KOPT-K1 (cell line): ENCODE measurements around the gene REEP6.
"Not testable (repeated sequence)": the region's sequence is repeated elsewhere in the genome, so short reads cannot be mapped to it uniquely, and the experiment has no call there.

ENCODE experiments used
- H3K27ac ChIP-seq: fragments of 200-600 bp; sonication (generic); 2 replicates; pipeline ENCODE4 v1.5.1; 2016; ENCODE audit warnings: antibody characterized with exemption, mild to moderate bottlenecking, low read depth, low read length; ENCODE audit not compliant: poor library complexity, severe bottlenecking
- H3K36me3 ChIP-seq: fragments of 200-600 bp; sonication (generic); 2 replicates; pipeline ENCODE4 v1.5.1; 2017; ENCODE audit warnings: antibody characterized with exemption, mild to moderate bottlenecking, low read length, moderate library complexity; ENCODE audit not compliant: insufficient read depth
- H3K9me3 ChIP-seq: fragments of 200-600 bp; sonication (generic); 2 replicates; pipeline ENCODE4 v1.5.1; 2017; ENCODE audit warnings: antibody characterized with exemption, low read length, mild to moderate bottlenecking; ENCODE audit not compliant: insufficient read depth, poor library complexity, severe bottlenecking

REEP6 gene

DNA sequence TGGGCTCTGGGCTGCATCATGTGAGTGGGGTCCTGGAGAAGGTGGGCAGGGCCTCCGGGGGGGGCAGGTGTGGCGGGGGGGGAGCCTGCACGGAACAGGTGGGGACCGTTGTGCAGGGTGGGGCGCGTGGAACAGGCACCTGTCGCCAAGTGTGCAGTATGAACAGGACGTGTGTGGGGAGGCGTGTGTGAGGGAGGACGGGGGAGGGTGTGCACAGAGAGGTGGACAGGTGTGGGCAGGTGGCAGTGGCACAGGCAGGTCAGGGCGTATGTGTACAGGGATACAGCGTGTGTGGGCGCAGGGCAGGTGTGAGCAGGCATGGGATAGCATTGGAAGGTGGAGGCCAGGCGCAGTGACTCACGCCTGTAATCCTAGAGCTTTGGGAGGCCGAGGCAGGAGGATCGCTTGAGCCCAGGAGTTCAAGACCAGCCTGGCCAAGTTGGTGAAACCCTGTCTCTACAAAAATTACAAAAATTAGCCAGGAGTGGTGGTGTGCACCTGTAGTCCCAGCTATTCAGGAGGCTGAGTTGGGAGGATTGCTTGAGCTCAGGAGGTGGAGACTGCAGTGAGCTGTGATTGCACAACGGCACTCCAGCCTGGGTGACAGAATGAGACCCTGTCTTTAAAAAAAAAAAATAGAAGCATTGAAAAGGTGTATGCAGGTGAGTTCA, 36.1 kb downstream of the REEP6 start:
- Histone ChIP-seq H3K9me3 (no peaks in the 10 kb centered on the region), H3K27ac (no peak overlapping the region), H3K36me3 (no peaks in the 10 kb centered on the region)

DNA sequence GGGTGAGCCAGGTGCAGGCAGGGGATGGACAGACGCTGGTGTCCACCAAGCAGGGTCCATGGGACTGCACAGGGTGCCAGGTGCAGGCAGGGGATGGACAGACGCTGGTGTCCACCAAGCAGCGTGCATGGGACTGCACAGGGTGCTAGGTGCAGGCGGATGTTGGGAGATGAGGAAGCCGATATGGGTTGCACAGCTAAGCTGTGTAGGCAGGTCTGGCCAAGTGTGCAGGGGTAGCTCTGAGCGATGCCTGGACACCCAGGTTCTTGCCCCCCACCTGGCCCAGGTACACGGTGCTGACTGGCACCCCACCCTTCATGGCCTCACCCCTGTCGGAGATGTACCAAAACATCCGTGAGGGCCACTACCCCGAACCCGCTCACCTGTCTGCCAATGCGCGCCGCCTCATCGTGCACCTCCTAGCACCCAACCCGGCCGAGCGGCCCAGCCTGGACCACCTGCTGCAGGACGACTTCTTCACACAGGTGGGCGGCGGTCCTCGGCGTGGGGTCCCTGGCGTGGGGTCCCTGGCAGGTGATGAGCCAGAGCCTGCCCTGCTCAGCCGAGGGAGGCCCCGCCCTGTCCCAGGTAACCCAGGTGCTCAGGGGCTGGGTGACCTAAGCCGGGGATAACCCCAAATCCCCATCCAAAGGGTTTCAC, 36.8 kb downstream of the REEP6 start:
- Histone ChIP-seq H3K27ac (no peak overlapping the region), H3K9me3 (no peaks in the 10 kb centered on the region), H3K36me3 (no peaks in the 10 kb centered on the region)

DNA sequence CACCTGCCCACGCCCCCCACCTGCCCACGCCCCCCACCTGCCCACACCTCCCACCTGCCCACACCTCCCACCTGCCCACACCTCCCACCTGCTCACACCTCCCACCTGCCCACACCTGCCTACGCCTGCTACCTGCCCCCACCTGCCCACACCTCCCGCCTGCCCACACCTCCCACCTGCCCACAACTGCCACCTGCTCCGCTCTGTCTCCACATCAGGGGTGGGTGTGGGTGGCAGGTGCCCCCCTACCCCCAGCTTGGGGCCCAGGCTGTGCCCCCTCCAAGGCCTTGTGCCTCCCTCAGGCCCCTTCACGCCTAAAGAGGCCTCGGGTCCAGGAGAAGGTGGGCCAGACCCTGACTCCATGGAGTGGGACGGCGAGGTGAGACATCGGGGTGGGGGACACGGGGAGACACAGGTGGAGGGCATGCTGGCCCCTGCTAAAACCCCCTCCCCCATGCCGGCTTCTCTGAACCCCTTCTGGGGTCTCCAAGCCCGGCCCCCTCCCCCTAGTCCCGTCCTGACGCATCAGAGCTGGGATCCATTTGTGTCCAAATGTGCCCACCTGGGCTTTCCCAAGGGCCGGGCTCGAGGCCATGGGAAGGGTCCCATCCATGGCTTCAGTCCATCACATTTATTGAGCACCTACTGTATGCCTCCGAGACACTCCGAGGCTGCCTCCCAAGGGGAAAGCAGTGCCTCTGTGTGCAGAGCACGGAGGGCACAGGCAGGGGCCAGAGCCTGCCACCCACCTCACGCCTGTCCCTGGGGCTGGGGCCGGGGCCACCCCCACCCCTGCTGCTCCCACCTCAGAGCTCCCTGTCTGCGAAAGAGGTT, 37.8 kb downstream of the REEP6 start:
- no peaks in the 10 kb centered on the region for H3K36me3 ChIP-seq
- no peaks in the 10 kb centered on the region for H3K9me3 ChIP-seq

GRCh38 chr19:1529430-1529816, 38.4 kb downstream of the REEP6 start:
- Histone ChIP-seq H3K9me3 (no peaks in the 10 kb centered on the region), H3K36me3 (no peaks in the 10 kb centered on the region), H3K27ac (no peak overlapping the region)

More for the DNA sequence above, 37.8 kb downstream of the REEP6 start:
- no peak overlapping the region for H3K27ac ChIP-seq

DNA sequence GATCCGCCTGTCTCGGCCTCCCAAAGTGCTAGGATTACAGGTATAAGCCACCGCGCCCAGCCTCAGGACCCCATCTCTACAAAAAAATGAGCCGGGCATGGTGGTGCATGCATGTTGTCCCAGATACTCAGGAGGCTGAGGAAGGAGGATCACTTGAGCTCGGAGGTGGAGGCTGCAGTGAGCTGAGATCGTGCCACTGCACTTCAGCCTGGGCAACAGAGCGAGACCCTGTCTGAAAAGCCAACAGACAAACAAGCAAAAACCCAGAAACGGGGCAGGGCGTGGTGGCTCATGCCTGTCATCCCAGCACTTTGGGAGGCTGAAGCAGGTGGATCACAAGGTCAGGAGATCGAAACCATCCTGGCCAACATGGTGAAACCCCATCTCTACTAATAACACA, 39.9 kb downstream of the REEP6 start:
- H3K36me3 ChIP-seq, H3K27ac ChIP-seq, H3K9me3 ChIP-seq: not testable (repeated sequence)

- H3K36me3 ChIP-seq: no peaks in the 10 kb centered on the region
- H3K9me3 ChIP-seq: no peaks in the 10 kb centered on the region
Observed at GRCh38 chr19:1531587-1531986, 40.6 kb downstream of the REEP6 start.

GRCh38 chr19:1532003-1532402, 41.0 kb downstream of the REEP6 start:
- Histone ChIP-seq H3K9me3 (no peaks in the 10 kb centered on the region), H3K36me3 (no peaks in the 10 kb centered on the region), H3K27ac (no peak overlapping the region)

More at GRCh38 chr19:1531587-1531986, 40.6 kb downstream of the REEP6 start:
- H3K27ac ChIP-seq: no peak overlapping the region

DNA sequence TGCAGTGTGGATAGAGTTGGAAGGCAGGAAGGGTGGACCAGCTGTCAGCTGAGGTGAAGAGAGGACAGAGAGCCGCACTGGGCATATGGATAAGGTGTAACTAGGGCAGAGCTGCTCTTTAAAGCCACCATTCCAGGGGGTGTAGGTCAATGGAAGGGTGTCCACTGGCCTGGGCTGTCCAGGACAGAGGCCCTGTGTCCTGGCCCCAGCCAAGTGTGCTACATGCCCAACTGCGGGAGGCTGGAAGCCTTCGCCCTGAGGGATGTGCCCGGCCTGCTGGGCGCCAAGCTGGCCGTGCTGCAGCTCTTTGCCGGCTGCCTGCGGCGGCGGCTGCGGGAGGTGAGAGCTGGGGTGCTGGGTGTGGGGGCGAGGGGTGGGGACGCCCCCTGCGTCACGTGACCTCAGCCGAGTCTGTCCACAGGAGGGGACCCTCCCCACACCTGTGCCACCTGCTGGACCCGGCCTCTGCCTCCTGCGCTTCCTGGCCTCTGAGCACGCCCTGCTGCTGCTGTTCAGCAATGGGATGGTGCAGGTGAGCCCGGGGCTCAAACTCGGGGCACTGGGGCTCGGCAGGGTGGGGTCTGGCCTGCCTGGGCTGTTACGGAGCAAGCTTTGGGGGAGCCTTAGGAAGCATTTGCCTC, 42.6 kb downstream of the REEP6 start:
- H3K9me3 ChIP-seq: no peaks in the 10 kb centered on the region
- H3K36me3 ChIP-seq: no peaks in the 10 kb centered on the region
- no peak overlapping the region for H3K27ac ChIP-seq

- Histone ChIP-seq H3K9me3 (no peaks in the 10 kb centered on the region), H3K36me3 (no peaks in the 10 kb centered on the region), H3K27ac (no peak overlapping the region)
Observed at GRCh38 chr19:1534972-1535371, 44.0 kb downstream of the REEP6 start.

DNA sequence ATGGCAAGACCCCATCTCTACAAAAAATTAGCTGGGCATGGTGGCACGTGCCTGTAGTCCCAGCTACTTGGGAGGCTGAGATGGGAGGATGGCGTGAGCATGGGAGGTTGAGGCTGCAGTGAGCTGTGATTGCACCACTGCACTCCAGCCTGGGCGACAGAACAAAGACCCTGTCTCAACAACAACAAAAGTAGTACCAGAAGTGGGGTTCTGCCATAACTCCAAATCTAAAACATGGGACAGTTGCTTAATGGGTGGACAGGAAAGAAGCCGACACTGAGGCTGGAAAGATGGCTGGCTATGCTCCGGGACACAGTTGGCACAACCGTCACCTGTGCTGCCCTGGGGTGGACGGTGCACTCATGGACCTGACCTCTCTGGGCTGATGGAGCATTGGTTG, 44.7 kb downstream of the REEP6 start:
- not testable (repeated sequence) for H3K27ac ChIP-seq, H3K36me3 ChIP-seq, H3K9me3 ChIP-seq

- H3K27ac ChIP-seq: no peak overlapping the region
- H3K36me3 ChIP-seq: no peaks in the 10 kb centered on the region
- no peaks in the 10 kb centered on the region for H3K9me3 ChIP-seq
Observed at GRCh38 chr19:1538978-1539377, 48.0 kb downstream of the REEP6 start.

DNA sequence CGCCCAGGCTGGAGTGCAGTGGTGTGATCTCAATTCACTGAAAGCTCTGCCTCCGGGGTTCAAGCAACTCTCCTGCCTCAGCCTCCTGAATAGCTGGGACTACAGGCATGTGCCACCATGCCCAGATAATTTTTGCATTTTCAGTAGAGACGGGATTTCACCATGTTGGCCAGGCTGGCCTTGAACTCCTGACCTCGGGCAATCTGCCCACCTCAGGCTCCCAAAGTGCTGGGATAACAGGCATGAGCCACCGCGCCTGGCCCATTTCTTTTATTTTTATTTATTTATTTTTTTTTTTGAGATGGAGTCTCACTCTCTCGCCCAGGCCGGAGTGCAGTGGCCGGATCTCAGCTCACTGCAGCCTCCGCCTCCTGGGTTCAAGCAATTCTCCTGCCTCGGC, 48.8 kb downstream of the REEP6 start:
- not testable (repeated sequence) for H3K9me3 ChIP-seq, H3K27ac ChIP-seq, H3K36me3 ChIP-seq

- Histone ChIP-seq H3K27ac (no peak overlapping the region), H3K9me3 (no peaks in the 10 kb centered on the region), H3K36me3 (no peaks in the 10 kb centered on the region)
Observed at GRCh38 chr19:1540365-1540925, 49.5 kb downstream of the REEP6 start.
